Upper lobe of right lung (tissue), 1 donor: ENCODE measurements around the gene NEK10. TPM values are rescaled to one million over a fixed set of nuclear protein-coding genes. Genes with fewer than 3 reads are reported as not detected.

Experiments used
- ATAC-seq: fragments of 200-7000 bp; cut with Tn5 transposase; one replicate; pipeline ENCODE4 v1.9.1; 2020; ENCODE audit warnings: mild to moderate bottlenecking, moderate library complexity
- DNase-seq: peaks from one replicate; pipeline ENCODE4 v3.0.0-alpha.2; 2020
- H3K27ac ChIP-seq: fragments of 200-600 bp; one replicate; pipeline ENCODE4 v1.8.0; 2022
- H3K27me3 ChIP-seq: fragments of 200-600 bp; one replicate; pipeline ENCODE4 v1.8.0; 2022; ENCODE audit warnings: mild to moderate bottlenecking
- H3K36me3 ChIP-seq: fragments of 200-600 bp; one replicate; pipeline ENCODE4 v1.8.0; 2022
- H3K4me1 ChIP-seq: fragments of 200-600 bp; one replicate; pipeline ENCODE4 v1.8.0; 2022
- H3K4me3 ChIP-seq: fragments of 200-600 bp; one replicate; pipeline ENCODE4 v1.8.0; 2022; ENCODE audit warnings: mild to moderate bottlenecking
- H3K9me3 ChIP-seq: fragments of 200-600 bp; one replicate; pipeline ENCODE4 v1.8.0; 2022
- CTCF ChIP-seq: fragments of 200-600 bp; IDR thresholded peaks from one replicate; pipeline ENCODE4 v1.8.0; 2022; ENCODE audit warnings: antibody characterized with exemption
- intact Hi-C: fragments of 100-400 bp; cut with DNase I; formaldehyde crosslinking; loops from one replicate; pipeline ENCODE4 v1.11.0; 2022
- total RNA-seq: library from RNA; stranded (reverse); fragmentation: NEBNext Ultra II Directional; extraction: Animal tissue kit (Norgen Biotek cat#: 25700); gene quantifications from one replicate; pipeline ENCODE4 v1.2.1, GENCODE V29; 2021
- donor health status: DM: no; HTN: yes; CAD: no; lungs with severe emphysema.

The NEK10 gene
- total RNA-seq, 1 donor from 2014 or later = 0.49 TPM

DNA sequence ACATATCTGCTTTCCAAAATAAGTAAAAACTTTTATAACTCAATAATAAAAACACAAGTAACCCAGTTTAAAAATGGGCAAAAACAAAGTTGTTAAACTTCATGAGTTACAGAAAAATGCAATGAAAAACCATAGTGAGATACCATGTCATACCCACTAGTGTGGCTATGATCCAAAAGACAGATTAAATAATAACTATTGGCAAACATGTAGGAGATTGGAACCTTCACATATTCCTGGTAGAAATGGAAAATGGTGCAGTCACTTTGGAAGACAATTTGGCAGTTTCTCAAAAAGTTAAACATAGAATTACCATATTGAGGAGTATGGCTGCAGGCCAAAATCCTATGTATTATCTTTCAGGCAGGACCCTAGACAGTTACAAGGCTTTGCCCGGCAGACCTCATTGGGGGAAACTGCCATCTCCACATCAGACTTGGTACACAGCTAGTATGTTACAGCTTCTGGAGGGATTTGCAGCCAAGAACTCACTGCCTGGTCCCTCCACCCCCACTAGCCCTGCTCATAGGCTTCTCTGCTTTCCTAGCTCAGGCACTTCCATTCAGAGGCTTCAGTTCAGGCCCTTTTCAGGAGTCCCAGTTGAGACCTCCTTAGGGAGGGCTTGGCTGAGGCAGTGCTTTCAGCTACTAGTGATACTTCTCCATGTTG lies 147.8 kb downstream of the NEK10 start:
- Histone ChIP-seq H3K27me3 (no peaks in the 10 kb centered on the region), H3K36me3 (no peaks in the 10 kb centered on the region), H3K4me3 (no peak overlapping the region), H3K9me3 (no peaks in the 10 kb centered on the region), H3K27ac (no peak overlapping the region), H3K4me1 (no peaks in the 10 kb centered on the region)
- intact Hi-C loops = no loop called here
- TF ChIP-seq CTCF = no peak
- no peak for DNase-seq
- ATAC-seq = no peak

DNA sequence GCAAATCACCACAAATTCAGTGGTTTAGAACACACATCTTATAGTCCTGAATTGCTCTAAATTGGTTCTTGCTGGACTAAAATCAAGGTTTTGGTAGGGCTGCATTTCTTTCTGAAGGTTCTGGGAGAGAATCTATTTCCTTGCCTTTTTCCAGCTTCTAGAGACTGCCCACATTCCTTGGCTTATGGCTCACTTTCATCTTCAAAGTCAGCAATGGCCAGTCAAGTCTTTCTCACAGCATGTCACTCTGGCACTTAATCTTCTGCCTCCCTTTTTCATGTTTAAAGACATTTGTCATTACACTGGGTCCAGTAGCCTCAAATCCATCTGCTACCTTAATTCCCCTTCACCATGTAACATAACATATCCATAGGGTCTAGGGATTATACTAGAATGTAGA lies 149.0 kb downstream of the NEK10 start:
- intact Hi-C loops = no loop called here
- Histone ChIP-seq H3K4me1 (no peaks in the 10 kb centered on the region), H3K4me3 (no peak overlapping the region), H3K27ac (no peak overlapping the region), H3K27me3 (no peaks in the 10 kb centered on the region), H3K9me3 (no peaks in the 10 kb centered on the region), H3K36me3 (no peaks in the 10 kb centered on the region)
- TF ChIP-seq CTCF = no peak
- no peak for DNase-seq
- no peak for ATAC-seq

DNA sequence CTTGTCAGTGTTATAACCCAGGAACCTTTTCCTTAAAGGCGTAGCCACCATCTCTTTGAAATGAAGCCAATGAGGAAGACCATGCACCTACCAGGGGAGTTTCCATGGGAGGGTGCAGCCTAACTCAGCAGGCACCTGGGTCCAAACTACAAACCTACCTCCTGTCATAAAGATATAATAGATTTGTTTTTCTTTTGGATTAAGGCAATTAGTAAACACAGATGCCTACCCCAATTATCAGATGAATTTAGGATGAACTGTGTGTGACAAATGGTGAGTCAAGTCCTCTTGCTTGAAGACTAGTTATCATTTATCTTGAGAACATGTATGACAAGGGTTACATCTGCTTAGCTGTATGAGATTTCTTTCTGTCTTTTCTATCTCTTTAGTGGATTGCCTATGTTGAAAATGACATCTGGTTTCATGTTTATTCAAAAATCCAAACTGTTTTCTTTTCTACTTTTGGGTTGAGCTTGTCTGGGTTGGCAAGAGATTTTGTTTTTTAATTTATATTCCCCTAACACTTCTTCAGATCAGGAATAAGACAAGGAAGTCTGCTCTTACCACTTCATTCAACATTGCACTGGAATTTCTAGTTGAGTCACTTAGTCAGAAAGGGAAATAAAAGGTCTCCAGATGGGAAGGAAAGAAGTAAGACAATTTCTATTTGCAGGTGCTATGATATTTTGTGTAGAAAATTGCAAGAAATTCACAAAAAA lies 149.9 kb downstream of the NEK10 start:
- no peaks in the 10 kb centered on the region for H3K36me3 ChIP-seq
- H3K27ac ChIP-seq = no peak overlapping the region
- DNase-seq (no peak), ATAC-seq (no peak)
- intact Hi-C loops = no loop called here
- no peaks in the 10 kb centered on the region for H3K27me3 ChIP-seq
- no peaks in the 10 kb centered on the region for H3K9me3 ChIP-seq
- H3K4me3 ChIP-seq = no peak overlapping the region
- no peak for TF ChIP-seq CTCF
- H3K4me1 ChIP-seq = no peaks in the 10 kb centered on the region

DNA sequence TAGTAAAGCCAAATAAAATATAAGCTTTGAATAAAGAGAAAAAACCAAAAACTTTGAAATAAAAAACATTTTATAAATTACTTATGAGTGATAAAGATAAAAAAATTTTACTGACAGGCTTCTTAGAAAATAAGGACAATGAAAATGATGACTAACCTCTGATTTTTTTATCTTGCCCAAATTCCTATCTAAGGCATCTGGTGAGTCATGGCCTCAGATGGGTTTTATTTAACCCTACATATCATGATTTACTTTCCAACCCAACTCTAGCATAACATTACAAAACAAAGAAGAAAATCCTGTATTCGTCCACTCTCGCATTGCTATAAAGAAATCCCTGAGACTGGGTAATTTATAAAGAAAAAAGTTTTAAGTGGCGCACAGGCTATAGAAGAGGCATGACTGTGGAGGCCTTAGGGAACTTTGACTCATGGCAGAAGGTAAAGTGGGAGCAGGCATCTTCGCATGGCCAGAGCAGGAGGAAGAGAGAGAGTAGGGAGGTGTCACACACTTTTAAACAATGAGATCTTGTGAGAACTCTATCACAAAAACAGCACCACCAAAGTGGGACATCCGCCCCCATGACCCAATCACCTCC lies 152.1 kb downstream of the NEK10 start:
- Histone ChIP-seq H3K4me1 (no peaks in the 10 kb centered on the region), H3K36me3 (no peaks in the 10 kb centered on the region), H3K4me3 (no peak overlapping the region), H3K27me3 (no peaks in the 10 kb centered on the region), H3K9me3 (no peaks in the 10 kb centered on the region), H3K27ac (no peak overlapping the region)
- no peak for TF ChIP-seq CTCF
- intact Hi-C loops = no loop called here
- no peak for ATAC-seq
- no peak for DNase-seq

DNA sequence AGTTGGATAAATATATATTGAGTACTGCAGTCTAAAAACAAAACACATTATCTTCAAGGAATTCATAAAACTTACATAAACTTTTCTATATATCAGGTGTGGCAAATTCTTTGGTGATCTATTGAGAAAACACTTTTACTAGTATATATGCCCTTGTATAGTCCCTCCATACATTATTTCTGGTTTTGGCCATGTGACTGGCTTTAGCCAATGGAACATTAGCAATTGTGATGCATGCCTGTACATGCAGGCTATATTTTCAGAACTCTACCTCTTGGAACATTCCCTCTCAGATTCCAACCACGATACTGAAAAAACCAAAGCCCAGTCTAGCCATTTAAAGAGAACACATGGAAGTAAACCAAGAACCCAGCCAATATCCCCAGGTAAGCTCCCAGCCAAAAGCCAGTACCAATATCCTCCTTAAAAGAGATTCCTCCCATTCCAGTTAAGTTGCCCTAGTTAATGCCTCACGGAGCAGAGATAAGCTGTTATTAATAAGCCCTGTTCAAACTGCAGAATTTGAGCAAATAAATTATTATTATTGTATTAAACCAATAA lies 152.8 kb downstream of the NEK10 start:
- Histone ChIP-seq H3K27me3 (no peaks in the 10 kb centered on the region), H3K4me1 (no peaks in the 10 kb centered on the region), H3K27ac (no peak overlapping the region), H3K9me3 (no peaks in the 10 kb centered on the region), H3K36me3 (no peaks in the 10 kb centered on the region), H3K4me3 (no peak overlapping the region)
- ATAC-seq = no peak
- intact Hi-C loops = no loop called here
- TF ChIP-seq CTCF = no peak
- no peak for DNase-seq
